CD4-positive, alpha-beta T cell treated with Interleukin-6 at 100 ng/mL for 8 hours (primary cell): ENCODE measurements around the gene KLK1.
"Not testable (repeated sequence)": the region's sequence is repeated elsewhere in the genome, so short reads cannot be mapped to it uniquely, and the experiment has no call there.

Source experiments
- DNase-seq: peaks from one replicate; pipeline ENCODE4 v3.0.0-alpha.2; 2020; ENCODE audit warnings: mixed read lengths, low spot score

The KLK1 gene

GRCh38 chr19:50815439-50815838 lies 8.1 kb downstream of the KLK1 start:
- no peak for DNase-seq

GRCh38 chr19:50814883-50815282 lies 8.7 kb downstream of the KLK1 start:
- no peak for DNase-seq

GRCh38 chr19:50812474-50812873 lies 11.1 kb downstream of the KLK1 start:
- no peak for DNase-seq

GRCh38 chr19:50811622-50812238 lies 11.9 kb downstream of the KLK1 start:
- not testable (repeated sequence) for DNase-seq

- no peak for DNase-seq
These were observed 14.7 kb downstream of the KLK1 start for GRCh38 chr19:50808856-50809255.

GRCh38 chr19:50804420-50805272 lies 18.9 kb downstream of the KLK1 start:
- peak; percentile 98 for DNase-seq

GRCh38 chr19:50803633-50804419 lies 19.8 kb downstream of the KLK1 start:
- DNase-seq, result no peak

- no peak for DNase-seq
These were observed 22.5 kb downstream of the KLK1 start for GRCh38 chr19:50801107-50801506.

- no peak for DNase-seq
These were observed 24.1 kb downstream of the KLK1 start for GRCh38 chr19:50799547-50799851.

GRCh38 chr19:50798659-50799546 lies 24.7 kb downstream of the KLK1 start:
- no peak for DNase-seq

- DNase-seq, result no peak
These were observed 25.6 kb downstream of the KLK1 start for GRCh38 chr19:50797781-50798658.

GRCh38 chr19:50797429-50797780 lies 26.2 kb downstream of the KLK1 start:
- no peak for DNase-seq

GRCh38 chr19:50796634-50797428 lies 26.8 kb downstream of the KLK1 start:
- no peak for DNase-seq

GRCh38 chr19:50796128-50796633 lies 27.4 kb downstream of the KLK1 start:
- no peak for DNase-seq

- no peak for DNase-seq
These were observed 27.9 kb downstream of the KLK1 start for GRCh38 chr19:50795664-50796073.

GRCh38 chr19:50794876-50795663 lies 28.5 kb downstream of the KLK1 start:
- no peak for DNase-seq

- no peak for DNase-seq
These were observed 29.3 kb downstream of the KLK1 start for GRCh38 chr19:50794074-50794875.

GRCh38 chr19:50793558-50794065 lies 30.0 kb downstream of the KLK1 start:
- DNase-seq, result no peak
